Muscle layer of colon (tissue), 2 donors: ENCODE measurements around the gene PRXL2B.

Source experiments
- H3K27ac ChIP-seq: one replicate; pipeline ENCODE4 v1.7.0; 2013; ENCODE audit warnings: low read depth, mild to moderate bottlenecking, low read length, moderate library complexity
- H3K27me3 ChIP-seq, 2 donors: one replicate each; pipeline ENCODE4 v1.7.0; 2013; ENCODE audit warnings: low read length in 2 of 2, mild to moderate bottlenecking in 2 of 2; ENCODE audit not compliant: insufficient read depth in 2 of 2, control insufficient read depth in 1 of 2
- H3K36me3 ChIP-seq: one replicate; pipeline ENCODE4 v1.7.0; 2013; ENCODE audit warnings: mild to moderate bottlenecking, low read length; ENCODE audit not compliant: insufficient read depth
- H3K4me1 ChIP-seq: one replicate; pipeline ENCODE4 v1.7.0; 2013; ENCODE audit warnings: mild to moderate bottlenecking, low read length; ENCODE audit not compliant: insufficient read depth
- H3K4me3 ChIP-seq, 2 donors: one replicate each; pipeline ENCODE4 v1.7.0; 2013; ENCODE audit warnings: low read length in 2 of 2, low read depth in 1 of 2, mild to moderate bottlenecking in 1 of 2, moderate library complexity in 1 of 2
- H3K9ac ChIP-seq: one replicate; pipeline ENCODE4 v1.7.0; 2013; ENCODE audit warnings: low read length
- H3K9me3 ChIP-seq: one replicate; pipeline ENCODE4 v1.7.0; 2013; ENCODE audit warnings: mild to moderate bottlenecking, low read length
- donor health status: abdominal sarcoma.
- donor health status: Adenocarcinoma of cecum.

Gene PRXL2B

DNA sequence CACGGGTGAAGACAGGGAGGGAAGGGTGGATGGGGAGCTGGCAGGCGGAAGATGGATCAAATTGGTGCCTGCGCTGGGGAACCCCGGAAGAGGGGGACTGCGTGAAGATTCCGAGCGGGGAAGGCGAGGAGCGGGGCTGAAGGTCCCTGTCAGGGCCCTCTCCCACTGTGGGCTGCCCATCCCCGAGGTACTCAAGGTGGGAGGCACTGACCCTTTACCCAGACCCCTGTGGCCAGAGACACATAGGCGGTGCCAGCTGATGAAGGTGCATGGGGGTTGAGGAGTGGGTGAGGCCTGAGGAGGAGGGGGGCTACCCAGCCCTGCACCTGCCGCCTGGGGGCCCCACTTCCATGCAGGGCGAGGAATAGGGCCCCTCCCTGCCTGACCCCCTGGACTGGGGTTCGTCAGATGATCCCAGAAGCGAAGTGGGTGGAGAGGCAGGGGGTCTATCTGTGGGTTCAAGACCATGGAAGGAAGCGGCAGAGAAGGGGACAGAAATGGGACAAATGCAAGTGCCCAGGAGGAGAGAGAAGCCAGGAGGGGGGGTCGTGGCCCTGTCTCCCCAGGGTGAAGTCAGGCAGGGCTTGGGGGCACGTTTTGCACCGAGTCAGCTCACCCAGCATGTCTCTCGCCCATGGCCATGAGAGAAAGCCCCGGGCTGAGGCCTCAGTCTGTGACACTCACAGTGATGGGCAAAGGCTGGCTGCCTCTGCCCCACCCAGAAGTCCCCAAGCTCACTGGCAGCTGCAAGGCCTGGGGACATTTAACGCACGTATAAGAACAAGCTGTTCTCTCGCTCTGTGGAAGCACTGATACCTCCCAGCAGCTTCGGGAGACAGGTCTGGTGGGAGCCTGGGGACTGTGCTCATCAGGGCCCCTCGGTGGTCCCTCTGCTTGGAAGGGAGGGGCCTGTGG lies 53.3 kb downstream of the PRXL2B start:
- no peaks in the 10 kb centered on the region for H3K9me3 ChIP-seq
- H3K27ac ChIP-seq, result no peak overlapping the region
- no peak overlapping the region for H3K9ac ChIP-seq
- H3K4me3 ChIP-seq, result no peak overlapping the region
- H3K36me3 ChIP-seq, result no peaks in the 10 kb centered on the region
- H3K27me3 ChIP-seq, result peaks cover 14 to 16% of the 10 kb centered on the region in 2 donors
- peaks cover 8% of the 10 kb centered on the region for H3K4me1 ChIP-seq

DNA sequence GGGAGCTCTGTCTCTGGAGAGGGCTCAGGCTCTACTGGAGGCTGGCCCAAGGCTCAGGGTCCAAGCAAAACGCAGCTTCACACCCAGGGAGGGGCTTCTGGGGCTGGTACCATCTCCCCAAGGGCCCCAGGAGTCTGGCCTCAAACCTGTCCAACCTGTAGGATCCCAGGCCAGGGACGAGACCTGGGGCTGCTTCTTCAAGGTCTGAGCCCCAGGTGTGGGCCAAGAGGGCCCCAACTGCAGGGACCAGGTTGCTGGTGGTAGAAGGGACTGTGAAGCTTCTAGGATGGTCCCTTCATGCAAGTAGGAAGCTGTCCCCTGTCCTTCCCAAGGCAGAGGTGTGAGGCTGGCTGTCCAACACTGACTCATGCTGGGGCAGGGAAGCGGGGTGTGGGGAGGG lies 54.0 kb downstream of the PRXL2B start:
- Histone ChIP-seq H3K9me3 (no peaks in the 10 kb centered on the region), H3K27me3 (peaks cover 8 to 10% of the 10 kb centered on the region in 2 donors), H3K9ac (no peak overlapping the region), H3K4me3 (no peak overlapping the region), H3K27ac (no peak overlapping the region), H3K4me1 (peaks cover 8% of the 10 kb centered on the region), H3K36me3 (no peaks in the 10 kb centered on the region)
